Measurements from ENCODE around the gene PRM2.

PRM2 gene

DNA sequence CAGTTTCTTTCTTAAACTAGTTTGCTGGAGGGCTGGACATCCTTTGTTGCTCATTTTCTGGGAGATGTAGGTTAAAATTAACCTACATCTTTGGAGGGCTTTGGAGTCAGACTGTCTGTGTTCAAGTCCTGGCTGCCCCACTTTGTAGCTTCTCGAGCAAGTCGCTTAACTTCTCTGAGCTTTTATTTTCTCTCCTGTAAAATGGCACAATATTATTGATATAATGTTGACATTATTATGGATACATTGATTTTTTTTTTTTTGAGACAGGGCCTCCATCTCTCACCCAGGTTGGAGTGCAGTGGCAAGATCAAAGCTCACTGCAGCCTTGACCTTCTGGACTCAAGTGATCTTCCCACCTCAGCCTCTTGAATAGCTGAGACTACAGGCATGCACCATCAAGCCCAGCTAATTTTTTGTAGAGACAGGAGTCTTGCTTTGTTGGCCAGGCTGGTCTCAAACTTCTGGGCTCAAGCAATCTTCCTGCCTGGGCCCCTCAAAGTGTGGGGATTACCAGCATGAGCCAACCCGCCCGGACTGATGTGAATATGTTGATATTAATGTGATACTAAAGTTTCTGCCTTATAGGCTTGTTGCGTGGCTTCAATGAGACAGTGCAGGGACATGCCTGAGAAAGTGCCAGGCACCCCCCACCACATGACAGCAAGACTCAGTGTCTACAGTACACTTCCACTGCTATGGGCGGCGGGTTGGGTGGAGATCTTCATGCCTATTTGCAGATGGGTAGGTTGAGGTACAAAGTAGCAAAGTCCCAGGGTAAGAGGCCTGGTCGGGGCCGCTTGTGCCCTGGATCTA, 37.4 kb upstream of the PRM2 start:
- no peak for TF ChIP-seq RARB (CRISPR knock-in tag; IDR thresholded peaks at IDR 0.05)
- TF ChIP-seq ZNF70 (CRISPR knock-in tag; IDR thresholded peaks at IDR 0.05): no peak
- TF ChIP-seq ZFP30 (CRISPR knock-in tag; IDR thresholded peaks at IDR 0.05): no peak
- TF ChIP-seq CREB5 (CRISPR knock-in tag; IDR thresholded peaks at IDR 0.05; ENCODE audit: low read depth): no peak
- TF ChIP-seq ZC3H10 (CRISPR knock-in tag; IDR thresholded peaks at IDR 0.05): no peak
- no peak for TF ChIP-seq TSHZ2 (CRISPR knock-in tag; IDR thresholded peaks at IDR 0.05)
- no peak for TF ChIP-seq SNAI2 (CRISPR knock-in tag; IDR thresholded peaks at IDR 0.05)
- TF ChIP-seq ARNTL (CRISPR knock-in tag; IDR thresholded peaks at IDR 0.05; ENCODE audit: borderline replicate concordance, low read depth): no peak
- TF ChIP-seq TOX (CRISPR knock-in tag; IDR thresholded peaks at IDR 0.05; ENCODE audit: borderline replicate concordance): no peak
- no peak for TF ChIP-seq BACH2 (CRISPR knock-in tag; IDR thresholded peaks at IDR 0.05; ENCODE audit: borderline replicate concordance)
- no peak for ATAC-seq

- ATAC-seq: peak; percentile 76
- no peak for TF ChIP-seq CREB5 (CRISPR knock-in tag; IDR thresholded peaks at IDR 0.05; ENCODE audit: low read depth)
- no peak for TF ChIP-seq RARB (CRISPR knock-in tag; IDR thresholded peaks at IDR 0.05)
- TF ChIP-seq ISL1 (CRISPR knock-in tag; IDR thresholded peaks at IDR 0.05): no peak
- no peak for TF ChIP-seq ZNF70 (CRISPR knock-in tag; IDR thresholded peaks at IDR 0.05)
- no peak for TF ChIP-seq ZC3H10 (CRISPR knock-in tag; IDR thresholded peaks at IDR 0.05)
- no peak for TF ChIP-seq TSHZ2 (CRISPR knock-in tag; IDR thresholded peaks at IDR 0.05)
- TF ChIP-seq PPARA (CRISPR knock-in tag; IDR thresholded peaks at IDR 0.05; ENCODE audit: borderline replicate concordance): no peak
Observed at GRCh38 chr16:11312718-11313492, 36.6 kb upstream of the PRM2 start.

GRCh38 chr16:11310997-11311561, 34.8 kb upstream of the PRM2 start:
- TF ChIP-seq ZFP30 (CRISPR knock-in tag; IDR thresholded peaks at IDR 0.05) (no peak), CSDC2 (CRISPR knock-in tag; IDR thresholded peaks at IDR 0.05) (no peak), TSHZ2 (CRISPR knock-in tag; IDR thresholded peaks at IDR 0.05) (no peak), POU6F1 (CRISPR knock-in tag; IDR thresholded peaks at IDR 0.05; ENCODE audit: borderline replicate concordance, low read depth) (no peak), GLIS3 (CRISPR knock-in tag; IDR thresholded peaks at IDR 0.05) (no peak), ARNTL (CRISPR knock-in tag; IDR thresholded peaks at IDR 0.05; ENCODE audit: borderline replicate concordance, low read depth) (no peak), ZNF565 (CRISPR knock-in tag; conservative IDR thresholded peaks at IDR 0.05; ENCODE audit: low read depth) (no peak), ESRRG (CRISPR knock-in tag; IDR thresholded peaks at IDR 0.05) (no peak), PPARA (CRISPR knock-in tag; IDR thresholded peaks at IDR 0.05; ENCODE audit: borderline replicate concordance) (no peak), SNAI2 (CRISPR knock-in tag; IDR thresholded peaks at IDR 0.05) (no peak)
- TF ChIP-seq, protein P1, sequence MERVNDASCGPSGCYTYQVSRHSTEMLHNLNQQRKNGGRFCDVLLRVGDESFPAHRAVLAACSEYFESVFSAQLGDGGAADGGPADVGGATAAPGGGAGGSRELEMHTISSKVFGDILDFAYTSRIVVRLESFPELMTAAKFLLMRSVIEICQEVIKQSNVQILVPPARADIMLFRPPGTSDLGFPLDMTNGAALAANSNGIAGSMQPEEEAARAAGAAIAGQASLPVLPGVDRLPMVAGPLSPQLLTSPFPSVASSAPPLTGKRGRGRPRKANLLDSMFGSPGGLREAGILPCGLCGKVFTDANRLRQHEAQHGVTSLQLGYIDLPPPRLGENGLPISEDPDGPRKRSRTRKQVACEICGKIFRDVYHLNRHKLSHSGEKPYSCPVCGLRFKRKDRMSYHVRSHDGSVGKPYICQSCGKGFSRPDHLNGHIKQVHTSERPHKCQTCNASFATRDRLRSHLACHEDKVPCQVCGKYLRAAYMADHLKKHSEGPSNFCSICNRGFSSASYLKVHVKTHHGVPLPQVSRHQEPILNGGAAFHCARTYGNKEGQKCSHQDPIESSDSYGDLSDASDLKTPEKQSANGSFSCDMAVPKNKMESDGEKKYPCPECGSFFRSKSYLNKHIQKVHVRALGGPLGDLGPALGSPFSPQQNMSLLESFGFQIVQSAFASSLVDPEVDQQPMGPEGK (CRISPR knock-in tag; IDR thresholded peaks at IDR 0.05; ENCODE audit: borderline replicate concordance): no peak
- no peak for ATAC-seq

Measured in SK-N-SH treated with all-trans-retinoic acid at 6 μM for 48 hours (cell line).